Karpas-422 (cell line): ENCODE measurements around the gene AMOT. TPM values are rescaled to one million over a fixed set of nuclear protein-coding genes. Genes with fewer than 3 reads are reported as not detected.

ENCODE experiments used
- DNase-seq: peaks from one replicate; pipeline ENCODE4 v3.0.0-alpha.2; 2015
- H2AFZ ChIP-seq: fragments of 200-600 bp; sonication (generic); 2 replicates; pipeline ENCODE4 v1.6.1; 2014; ENCODE audit warnings: antibody characterized with exemption, low read length, mixed read lengths
- H3K27ac ChIP-seq: fragments of 200-600 bp; sonication (generic); 2 replicates; pipeline ENCODE4 v1.5.1; 2014; ENCODE audit warnings: mild to moderate bottlenecking, low read length, moderate library complexity
- H3K27me3 ChIP-seq: fragments of 200-600 bp; sonication (generic); 2 replicates; pipeline ENCODE4 v1.6.1; 2014; ENCODE audit warnings: low read length, mixed read lengths
- H3K36me3 ChIP-seq: fragments of 200-600 bp; sonication (generic); 2 replicates; pipeline ENCODE4 v1.6.1; 2014; ENCODE audit warnings: low read length, mixed read lengths; ENCODE audit not compliant: insufficient read depth
- H3K4me1 ChIP-seq: fragments of 200-600 bp; sonication (generic); 2 replicates; pipeline ENCODE4 v1.6.1; 2014; ENCODE audit warnings: mild to moderate bottlenecking, low read length, mixed read lengths
- H3K4me2 ChIP-seq: fragments of 200-600 bp; sonication (generic); 2 replicates; pipeline ENCODE4 v1.6.1; 2014; ENCODE audit warnings: low read length, low read depth, mild to moderate bottlenecking; ENCODE audit not compliant: poor library complexity, severe bottlenecking
- H3K4me3 ChIP-seq: fragments of 200-600 bp; sonication (generic); 2 replicates; pipeline ENCODE4 v1.5.1; 2014; ENCODE audit warnings: mild to moderate bottlenecking, antibody characterized with exemption, low read length, mixed read lengths
- H3K79me2 ChIP-seq: fragments of 200-600 bp; sonication (generic); 2 replicates; pipeline ENCODE4 v1.6.1; 2014; ENCODE audit warnings: mild to moderate bottlenecking, low read length, mixed read lengths
- H3K9ac ChIP-seq: fragments of 200-600 bp; sonication (generic); 2 replicates; pipeline ENCODE4 v1.6.0; 2014; ENCODE audit warnings: low read length
- H3K9me2 ChIP-seq: fragments of 200-600 bp; sonication (generic), shearing (Covaris generic); replicated peaks from 2 replicates; pipeline ENCODE4 v1.6.0; 2014; ENCODE audit warnings: mild to moderate bottlenecking, low read length, moderate library complexity; ENCODE audit not compliant: insufficient read depth
- H3K9me3 ChIP-seq: fragments of 300-700, 200-600 bp; sonication (generic); 2 replicates; pipeline ENCODE4 v1.6.1; 2014; ENCODE audit warnings: low read length, mixed read lengths
- H4K20me1 ChIP-seq: fragments of 200-600 bp; sonication (generic); 2 replicates; pipeline ENCODE4 v1.6.1; 2014; ENCODE audit warnings: mild to moderate bottlenecking, antibody characterized with exemption, low read length, low read depth; ENCODE audit not compliant: insufficient read depth
- total RNA-seq: library from RNA; depleted of rRNA; stranded (reverse); fragments of >200 nt; shearing (Covaris generic); gene quantifications from 2 replicates; pipeline ENCODE4 v1.2.3, GENCODE V29; 2014; ENCODE audit warnings: low replicate concordance

AMOT gene
- total RNA-seq, 1 experiment from 2014 or later = not detected

- H3K36me3 ChIP-seq = no peaks in the 10 kb centered on the region
- no peak overlapping the region for H3K4me3 ChIP-seq
- no peaks in the 10 kb centered on the region for H3K27me3 ChIP-seq
- H3K9me3 ChIP-seq = no peaks in the 10 kb centered on the region
- H3K4me2 ChIP-seq = no peak overlapping the region
- H2AFZ ChIP-seq = no peak overlapping the region
- H3K4me1 ChIP-seq = no peaks in the 10 kb centered on the region
- no peaks in the 10 kb centered on the region for H4K20me1 ChIP-seq
- no peaks in the 10 kb centered on the region for H3K79me2 ChIP-seq
- no peaks in the 10 kb centered on the region for H3K9me2 ChIP-seq
- H3K9ac ChIP-seq = no peak overlapping the region
- DNase-seq = no peak
- no peak overlapping the region for H3K27ac ChIP-seq
These were observed 20.0 kb downstream of the AMOT start for GRCh38 chrX:112820364-112821268.

- DNase-seq = no peak
- Histone ChIP-seq H3K4me2 (no peak overlapping the region), H3K36me3 (no peaks in the 10 kb centered on the region)
These were observed 20.8 kb downstream of the AMOT start for GRCh38 chrX:112819813-112820212.

GRCh38 chrX:112819008-112819640, 21.5 kb downstream of the AMOT start:
- Histone ChIP-seq H3K9ac (no peak overlapping the region), H3K27me3 (no peaks in the 10 kb centered on the region), H4K20me1 (no peaks in the 10 kb centered on the region), H3K9me3 (no peaks in the 10 kb centered on the region), H3K36me3 (no peaks in the 10 kb centered on the region), H3K4me2 (no peak overlapping the region), H3K79me2 (no peaks in the 10 kb centered on the region), H3K4me3 (no peak overlapping the region), H3K4me1 (no peaks in the 10 kb centered on the region), H3K27ac (no peak overlapping the region), H3K9me2 (no peaks in the 10 kb centered on the region), H2AFZ (no peak overlapping the region)
- DNase-seq = no peak

More at GRCh38 chrX:112819813-112820212, 20.8 kb downstream of the AMOT start:
- H3K9me2 ChIP-seq = no peaks in the 10 kb centered on the region
- H2AFZ ChIP-seq = no peak overlapping the region
- H3K9ac ChIP-seq = no peak overlapping the region
- no peak overlapping the region for H3K4me3 ChIP-seq
- H3K27me3 ChIP-seq = no peaks in the 10 kb centered on the region
- no peaks in the 10 kb centered on the region for H4K20me1 ChIP-seq
- H3K79me2 ChIP-seq = no peaks in the 10 kb centered on the region
- no peaks in the 10 kb centered on the region for H3K4me1 ChIP-seq
- no peak overlapping the region for H3K27ac ChIP-seq
- H3K9me3 ChIP-seq = no peaks in the 10 kb centered on the region

DNA sequence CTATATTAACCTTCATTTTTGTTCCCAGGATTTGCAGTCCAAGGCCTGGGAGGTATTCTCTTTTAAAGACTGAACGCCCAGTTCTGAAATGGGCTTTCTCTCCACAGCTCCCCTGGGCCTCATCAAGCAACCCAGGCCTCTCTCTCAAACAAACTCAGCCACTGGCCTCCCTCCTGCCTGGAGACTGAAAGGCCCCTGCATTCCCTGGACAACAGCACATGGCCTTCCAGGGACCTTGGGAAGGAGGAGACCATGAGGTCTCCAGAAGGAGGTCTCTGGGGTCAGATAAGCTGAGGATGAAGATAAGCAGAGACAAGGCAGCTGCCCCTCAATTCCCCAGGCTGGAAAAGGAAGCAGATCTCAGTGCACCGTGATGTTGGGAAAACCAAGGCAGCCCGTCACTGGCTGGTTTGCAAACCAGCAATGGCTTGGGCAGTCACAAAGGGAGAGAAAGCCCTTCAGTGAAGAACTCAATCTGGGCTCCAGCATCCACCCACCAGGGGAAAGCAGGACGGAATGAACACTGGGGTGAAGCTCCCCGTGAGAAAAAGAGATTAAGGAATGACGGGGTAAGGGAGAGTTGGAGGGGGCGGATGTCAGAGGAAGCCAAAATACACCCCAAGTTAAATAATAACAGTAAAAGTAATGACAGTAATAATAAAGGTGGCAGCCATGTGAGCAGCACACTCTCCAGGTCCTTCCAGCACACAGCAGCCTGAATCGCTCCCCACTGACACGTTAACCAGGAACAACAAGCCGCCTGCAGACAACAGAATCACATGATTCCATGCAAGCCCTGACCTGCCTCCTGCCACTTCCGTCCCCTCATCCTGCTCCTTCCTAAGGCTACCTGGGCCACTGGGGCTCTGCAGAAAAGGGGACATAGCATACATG, 22.3 kb downstream of the AMOT start:
- Histone ChIP-seq H4K20me1 (no peaks in the 10 kb centered on the region), H3K9me2 (no peaks in the 10 kb centered on the region), H3K36me3 (no peaks in the 10 kb centered on the region), H3K27me3 (no peaks in the 10 kb centered on the region), H3K4me1 (no peaks in the 10 kb centered on the region), H2AFZ (no peak overlapping the region), H3K4me3 (no peak overlapping the region), H3K27ac (no peak overlapping the region), H3K79me2 (no peaks in the 10 kb centered on the region), H3K9me3 (no peaks in the 10 kb centered on the region), H3K9ac (no peak overlapping the region), H3K4me2 (no peak overlapping the region)
- DNase-seq = no peak

- Histone ChIP-seq H3K27ac (no peak overlapping the region), H3K79me2 (no peaks in the 10 kb centered on the region), H3K4me3 (no peak overlapping the region), H4K20me1 (no peaks in the 10 kb centered on the region), H3K36me3 (no peaks in the 10 kb centered on the region), H3K9ac (no peak overlapping the region), H3K9me3 (no peaks in the 10 kb centered on the region), H3K4me2 (no peak overlapping the region), H3K27me3 (no peaks in the 10 kb centered on the region), H3K4me1 (no peaks in the 10 kb centered on the region), H2AFZ (no peak overlapping the region), H3K9me2 (no peaks in the 10 kb centered on the region)
- DNase-seq = no peak
These were observed 23.7 kb downstream of the AMOT start for GRCh38 chrX:112816908-112817307.

DNA sequence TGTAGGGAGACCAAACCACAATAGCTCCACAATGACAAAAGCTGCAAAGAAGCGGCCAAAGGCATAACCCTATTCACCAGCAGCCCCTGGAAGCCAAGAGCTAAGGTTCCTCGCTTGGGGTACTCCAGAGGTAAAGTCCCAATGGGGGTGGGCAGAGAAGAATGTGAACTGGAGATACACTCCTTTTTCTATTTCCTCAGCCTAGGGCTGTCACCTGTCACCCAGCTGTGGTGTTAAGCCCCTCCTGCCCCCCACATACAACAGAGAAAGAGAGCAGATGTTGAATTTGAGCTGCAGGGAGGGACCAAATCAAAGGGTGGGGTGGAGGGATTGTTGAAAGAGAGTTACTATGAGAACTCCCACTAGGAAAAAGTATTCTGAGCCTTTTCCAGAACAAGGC, 26.1 kb downstream of the AMOT start:
- H3K79me2 ChIP-seq = no peaks in the 10 kb centered on the region
- no peaks in the 10 kb centered on the region for H4K20me1 ChIP-seq
- no peaks in the 10 kb centered on the region for H3K9me2 ChIP-seq
- H3K27ac ChIP-seq = no peak overlapping the region
- H3K36me3 ChIP-seq = no peaks in the 10 kb centered on the region
- no peak overlapping the region for H3K9ac ChIP-seq
- no peaks in the 10 kb centered on the region for H3K9me3 ChIP-seq
- H3K27me3 ChIP-seq = no peaks in the 10 kb centered on the region
- no peaks in the 10 kb centered on the region for H3K4me1 ChIP-seq
- no peak for DNase-seq
- no peak overlapping the region for H3K4me3 ChIP-seq
- H3K4me2 ChIP-seq = no peak overlapping the region
- no peak overlapping the region for H2AFZ ChIP-seq

DNA sequence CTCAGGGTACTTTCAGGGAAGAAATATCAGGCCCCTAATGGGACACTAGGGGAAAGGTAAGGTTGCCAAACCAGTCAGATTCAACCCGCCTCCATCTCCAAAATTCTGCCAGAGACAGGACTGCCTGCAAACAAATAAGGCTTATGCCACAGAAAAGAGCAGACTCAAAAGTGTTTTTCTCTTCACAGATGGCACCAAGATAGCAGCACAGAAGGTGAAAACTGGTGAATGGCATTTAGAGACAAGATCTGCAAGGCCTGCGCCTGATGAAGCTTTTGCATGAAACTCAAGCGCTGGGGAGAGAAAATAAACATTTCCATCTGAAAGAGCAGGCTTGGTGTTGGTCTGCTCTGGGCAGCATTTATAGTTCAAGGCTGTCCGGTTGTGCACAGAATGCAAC, 27.9 kb downstream of the AMOT start:
- Histone ChIP-seq H3K9ac (no peak overlapping the region), H2AFZ (no peak overlapping the region), H3K4me3 (no peak overlapping the region), H3K4me1 (no peaks in the 10 kb centered on the region), H3K4me2 (no peak overlapping the region), H4K20me1 (no peaks in the 10 kb centered on the region), H3K36me3 (no peaks in the 10 kb centered on the region), H3K9me3 (no peaks in the 10 kb centered on the region), H3K27ac (no peak overlapping the region), H3K9me2 (no peaks in the 10 kb centered on the region), H3K27me3 (no peaks in the 10 kb centered on the region), H3K79me2 (no peaks in the 10 kb centered on the region)
- DNase-seq = no peak
